HL-60 (cell line): Measurements from ENCODE around the gene PMPCB.

Experiments
- POLR2AphosphoS5 ChIP-seq: IDR thresholded peaks from 2 replicates; pipeline ENCODE4 v1.6.1; 2012; ENCODE audit warnings: low read depth
- TF ChIP-seq, protein P1 (sequence below): IDR thresholded peaks from one replicate; pipeline ENCODE4 v1.5.1; 2011; ENCODE audit warnings: low read length, control low read depth, inconsistent platforms; ENCODE audit not compliant: insufficient read depth

DNA sequence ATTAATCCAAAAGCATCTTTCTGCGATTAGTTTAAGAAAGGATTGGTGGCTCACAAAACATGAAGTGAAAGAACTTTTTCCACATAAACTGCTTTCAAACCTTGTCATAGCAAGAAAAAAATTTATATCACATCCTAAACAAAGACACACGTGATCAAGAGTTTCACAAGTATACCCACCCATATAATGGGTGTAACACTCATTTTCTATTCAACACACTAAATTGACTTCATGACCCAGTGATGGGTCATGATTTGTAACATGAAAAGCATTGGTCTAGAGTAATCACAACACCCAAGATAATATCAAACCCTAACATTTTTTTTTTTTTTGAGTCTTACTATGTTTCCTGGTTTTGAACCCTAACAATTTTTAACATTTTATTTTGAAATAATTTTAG lies 17.6 kb downstream of the PMPCB start:
- TF ChIP-seq, protein P1, sequence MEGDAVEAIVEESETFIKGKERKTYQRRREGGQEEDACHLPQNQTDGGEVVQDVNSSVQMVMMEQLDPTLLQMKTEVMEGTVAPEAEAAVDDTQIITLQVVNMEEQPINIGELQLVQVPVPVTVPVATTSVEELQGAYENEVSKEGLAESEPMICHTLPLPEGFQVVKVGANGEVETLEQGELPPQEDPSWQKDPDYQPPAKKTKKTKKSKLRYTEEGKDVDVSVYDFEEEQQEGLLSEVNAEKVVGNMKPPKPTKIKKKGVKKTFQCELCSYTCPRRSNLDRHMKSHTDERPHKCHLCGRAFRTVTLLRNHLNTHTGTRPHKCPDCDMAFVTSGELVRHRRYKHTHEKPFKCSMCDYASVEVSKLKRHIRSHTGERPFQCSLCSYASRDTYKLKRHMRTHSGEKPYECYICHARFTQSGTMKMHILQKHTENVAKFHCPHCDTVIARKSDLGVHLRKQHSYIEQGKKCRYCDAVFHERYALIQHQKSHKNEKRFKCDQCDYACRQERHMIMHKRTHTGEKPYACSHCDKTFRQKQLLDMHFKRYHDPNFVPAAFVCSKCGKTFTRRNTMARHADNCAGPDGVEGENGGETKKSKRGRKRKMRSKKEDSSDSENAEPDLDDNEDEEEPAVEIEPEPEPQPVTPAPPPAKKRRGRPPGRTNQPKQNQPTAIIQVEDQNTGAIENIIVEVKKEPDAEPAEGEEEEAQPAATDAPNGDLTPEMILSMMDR, result no peak
- TF ChIP-seq POLR2AphosphoS5, result no peak
